Measurements from ENCODE around the gene PEX11A. TPM values are rescaled to one million over a fixed set of nuclear protein-coding genes. Genes with fewer than 3 reads are reported as not detected.

Gene PEX11A
- total RNA-seq, 1 experiment from 2014 or later: 1.3 TPM

DNA sequence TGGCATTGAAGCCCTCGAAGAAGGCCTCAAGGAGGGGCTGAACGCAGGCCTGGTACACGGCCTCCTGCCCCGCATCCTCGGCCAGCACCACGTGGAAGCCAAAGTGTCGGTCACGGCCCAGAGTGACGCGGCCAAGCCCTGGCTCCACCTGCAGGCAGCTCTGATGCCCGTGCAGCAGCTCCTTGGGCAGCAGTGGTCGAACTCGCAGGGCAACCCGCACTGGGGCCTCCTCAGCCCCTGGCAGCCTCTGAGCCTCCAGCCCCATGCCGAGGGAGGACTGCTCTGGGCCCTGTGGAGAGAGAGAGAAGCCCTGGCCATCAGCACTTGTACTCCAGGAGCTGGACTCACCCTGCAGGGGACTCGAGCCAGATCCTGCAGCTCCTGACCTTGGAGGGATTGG is 37.9 kb downstream of the PEX11A start:
- Histone ChIP-seq H3K18ac (ENCODE audit: insufficient read length, low read depth, low read length) (no peak overlapping the region), H3T11ph (ENCODE audit: low read length) (no peak overlapping the region), H3K4me1 (ENCODE audit: insufficient read depth, low read length) (no peaks in the 10 kb centered on the region), H4K8ac (replicated peaks; ENCODE audit: insufficient read length, low read depth, low read length) (no peak overlapping the region), H3K4ac (ENCODE audit: low read depth, low read length) (no peak overlapping the region), H4K20me1 (ENCODE audit: control insufficient read depth, insufficient read depth, insufficient read length) (no peaks in the 10 kb centered on the region), H3K4me2 (ENCODE audit: insufficient read depth, insufficient read length, low read length) (no peak overlapping the region), H2BK15ac (ENCODE audit: low read depth, low read length) (no peak overlapping the region), H2BK5ac (ENCODE audit: insufficient read length, low read length) (no peak overlapping the region), H3K27me3 (ENCODE audit: insufficient read depth, low read length) (no peaks in the 10 kb centered on the region), H3K23me2 (ENCODE audit: insufficient read length, low read depth, low read length, poor library complexity, severe bottlenecking) (peaks cover 6% of the 10 kb centered on the region), H3K23ac (ENCODE audit: insufficient read length, low read depth, low read length) (no peak overlapping the region), H3K56ac (ENCODE audit: insufficient read length, low read depth, low read length) (no peak overlapping the region), H3K79me2 (ENCODE audit: insufficient read depth, low read length) (no peaks in the 10 kb centered on the region; the same call in 1 of the 2 replicates), H3K27ac (ENCODE audit: insufficient read length, low read depth, low read length) (no peak overlapping the region), H2AK5ac (ENCODE audit: insufficient read length, low read length) (no peak overlapping the region), H2BK12ac (ENCODE audit: insufficient read length, low read depth, low read length) (no peak overlapping the region), H3K9me3 (ENCODE audit: control insufficient read depth, low read depth, low read length) (no peaks in the 10 kb centered on the region), H4K5ac (ENCODE audit: insufficient read length, low read depth, low read length) (no peak overlapping the region), H3K9ac (ENCODE audit: extremely low read depth, insufficient read length, low read length) (no peak overlapping the region), H2BK20ac (ENCODE audit: low read depth, low read length, poor library complexity, severe bottlenecking) (no peak overlapping the region), H4K91ac (ENCODE audit: insufficient read length, low read depth, low read length) (no peak overlapping the region), H2AFZ (ENCODE audit: low read length) (no peak overlapping the region), H3K79me1 (ENCODE audit: insufficient read depth, low read depth, low read length, poor library complexity, severe bottlenecking) (no peaks in the 10 kb centered on the region), H2BK120ac (ENCODE audit: low read depth, low read length, poor library complexity, severe bottlenecking) (no peak overlapping the region), H3K14ac (ENCODE audit: insufficient read depth, low read length) (no peak overlapping the region)
- H3K27me3 Mint-ChIP-seq (ENCODE audit: low read depth): peaks cover 8% of the 10 kb centered on the region
- H3K4me3 Mint-ChIP-seq: no peak overlapping the region; a peak in 1 of 5 replicates
- peaks cover 14 to 30% (median 21%) of the 10 kb centered on the region in 3 experiments for H3K36me3 Mint-ChIP-seq (ENCODE audit: insufficient read depth in 1 of 3, low read depth in 3 of 3)
- no peaks in the 10 kb centered on the region for H3K9me3 Mint-ChIP-seq
- TF ChIP-seq, protein P1, sequence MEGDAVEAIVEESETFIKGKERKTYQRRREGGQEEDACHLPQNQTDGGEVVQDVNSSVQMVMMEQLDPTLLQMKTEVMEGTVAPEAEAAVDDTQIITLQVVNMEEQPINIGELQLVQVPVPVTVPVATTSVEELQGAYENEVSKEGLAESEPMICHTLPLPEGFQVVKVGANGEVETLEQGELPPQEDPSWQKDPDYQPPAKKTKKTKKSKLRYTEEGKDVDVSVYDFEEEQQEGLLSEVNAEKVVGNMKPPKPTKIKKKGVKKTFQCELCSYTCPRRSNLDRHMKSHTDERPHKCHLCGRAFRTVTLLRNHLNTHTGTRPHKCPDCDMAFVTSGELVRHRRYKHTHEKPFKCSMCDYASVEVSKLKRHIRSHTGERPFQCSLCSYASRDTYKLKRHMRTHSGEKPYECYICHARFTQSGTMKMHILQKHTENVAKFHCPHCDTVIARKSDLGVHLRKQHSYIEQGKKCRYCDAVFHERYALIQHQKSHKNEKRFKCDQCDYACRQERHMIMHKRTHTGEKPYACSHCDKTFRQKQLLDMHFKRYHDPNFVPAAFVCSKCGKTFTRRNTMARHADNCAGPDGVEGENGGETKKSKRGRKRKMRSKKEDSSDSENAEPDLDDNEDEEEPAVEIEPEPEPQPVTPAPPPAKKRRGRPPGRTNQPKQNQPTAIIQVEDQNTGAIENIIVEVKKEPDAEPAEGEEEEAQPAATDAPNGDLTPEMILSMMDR (conservative IDR thresholded peaks at IDR 0.05): no peak
- no peak overlapping the region for H3K27ac Mint-ChIP-seq
- peaks cover 6 to 12% of the 10 kb centered on the region in 2 experiments for H3K4me1 Mint-ChIP-seq
- WGBS (ENCODE audit: extremely low coverage, insufficient read length, low lambda C conversion rate): no CpG with 5 or more reads among the region's 16 CpGs
- DNase-seq: no peak

Data from H9 (cell line).